Kidney (tissue), 14 donors: ENCODE data around the gene SP140. TPM values are rescaled to one million over a fixed set of nuclear protein-coding genes. Genes with fewer than 3 reads are reported as not detected.
A peak's percentile ranks its signal among the peaks of the same experiment; 100 is the strongest.
"Not testable (repeated sequence)": the region's sequence is repeated elsewhere in the genome, so short reads cannot be mapped to it uniquely, and the experiment has no call there.

ENCODE experiments used
- DNase-seq, 5 donors: peaks; one replicate each; pipeline ENCODE4 v3.0.0-alpha.2; 2013 to 2020
- FAIRE-seq: peaks from 2 replicates; lab custom pipeline; 2012; peaks lifted over from hg19 to GRCh38; lab: Jason Lieb, UNC
- H3K27ac ChIP-seq, 2 donors: one replicate each; pipeline ENCODE4 v1.7.0; 2013; ENCODE audit warnings: low read depth in 2 of 2, low read length in 2 of 2, inconsistent platforms in 1 of 2
- H3K27me3 ChIP-seq: one replicate; pipeline ENCODE4 v1.7.1; 2013; ENCODE audit warnings: low read length, inconsistent platforms; ENCODE audit not compliant: control insufficient read depth, insufficient read depth
- H3K36me3 ChIP-seq, 3 donors: one replicate each; pipeline versions ENCODE4 v1.7.0 to v1.7.1; 2013; ENCODE audit warnings: low read length in 3 of 3, control low read depth in 1 of 3, inconsistent platforms in 1 of 3; ENCODE audit not compliant: insufficient read depth in 3 of 3, control insufficient read depth in 2 of 3
- H3K4me1 ChIP-seq, 3 donors: one replicate each; pipeline versions ENCODE4 v1.7.0 to v1.7.1; 2013; ENCODE audit warnings: low read length in 3 of 3, inconsistent platforms in 1 of 3, low read depth in 1 of 3; ENCODE audit not compliant: control insufficient read depth in 2 of 3, insufficient read depth in 2 of 3
- H3K4me3 ChIP-seq, 3 donors: one replicate each; pipeline versions ENCODE4 v1.7.0 to v1.8.1; 2013; ENCODE audit warnings: low read length in 3 of 3, control low read depth in 1 of 3, inconsistent platforms in 1 of 3
- H3K9ac ChIP-seq, 3 donors: one replicate each; pipeline versions ENCODE4 v1.7.0 to v1.7.1; 2013; ENCODE audit warnings: low read length in 3 of 3, control low read depth in 1 of 3, inconsistent platforms in 1 of 3
- H3K9me3 ChIP-seq, 3 donors: one replicate each; pipeline versions ENCODE4 v1.7.0 to v1.7.1; 2013; ENCODE audit warnings: low read length in 3 of 3, control low read depth in 1 of 3, inconsistent platforms in 1 of 3; ENCODE audit not compliant: control insufficient read depth in 2 of 3, insufficient read depth in 1 of 3
- CTCF ChIP-seq: IDR thresholded peaks from 3 replicates; pipeline ENCODE4 v1.5.1; 2012; ENCODE audit warnings: mild to moderate bottlenecking, moderate library complexity, borderline replicate concordance; ENCODE audit not compliant: insufficient read depth; ENCODE audit errors: extremely low read depth
- intact Hi-C: fragments of 100-400 bp; cut with DNase I; formaldehyde crosslinking; loops from one replicate; pipeline ENCODE4 v1.11.1; 2022
- polyA plus RNA-seq: library from polyadenylated mRNA; stranded (reverse); fragments of 350-450 nt; fragmentation: Illumina TruSeq; extraction: RNeasy Lipid Tissue Mini Kit (QIAGEN cat#74804); gene quantifications from one replicate; pipeline ENCODE4 v1.2.3, GENCODE V29; 2014; ENCODE audit warnings: low read depth, low replicate concordance; ENCODE audit not compliant: insufficient read depth
- total RNA-seq: library from RNA; stranded (reverse); fragmentation: NEBNext Ultra II Directional; extraction: Animal tissue kit (Norgen Biotek cat#: 25700); gene quantifications from one replicate; pipeline ENCODE4 v1.2.1, GENCODE V29; 2021
- donor health status: control.
- donor health status: control.
- donor health status: control.
- donor health status: control.
- donor health status: control.
- donor health status: DM: yes; HTN: yes; CAD: no.
- donor health status: Normal renal cell carcinoma (clear cell type).

SP140 gene
- total and polyA plus RNA-seq, 2 donors from 2014 or later = 0.52 to 7.3 TPM

- peak within 1 kb of the TSS; percentile 27 to 90 for H3K27ac ChIP-seq
- H3K4me3 ChIP-seq = peak within 1 kb of the TSS; percentile 71 to 96 (median 92)
- H3K27me3 ChIP-seq = no peaks in the 10 kb centered on the region
- FAIRE-seq = peak; percentile 19
- DNase-seq = peak; percentile 59 to 92 (median 87)
- no peaks in the 10 kb centered on the region for H3K9me3 ChIP-seq
- H3K9ac ChIP-seq = peak within 1 kb of the TSS; percentile 45 to 84 (median 52)
- intact Hi-C loops = no loop called here
- peaks cover 0 to 3% (median 0%) of the 10 kb centered on the region in 3 donors for H3K4me1 ChIP-seq
- TF ChIP-seq CTCF = no peak
- H3K36me3 ChIP-seq = peaks cover 0 to 4% (median 0%) of the 10 kb centered on the region in 3 donors
These were observed 5.9 kb upstream of the SP140 start, which contains the start of gene SP110 for GRCh38 chr2:230219419-230220331. Gene SP110 (minus strand): TSS chr2:230219984. CDS start chr2:230216927, 3,057 bp downstream.

GRCh38 chr2:230220347-230220969 is 5.1 kb upstream of the SP140 start:
- Histone ChIP-seq H3K9me3 (no peaks in the 10 kb centered on the region), H3K4me1 (peaks cover 0 to 3% (median 0%) of the 10 kb centered on the region in 3 donors), H3K27ac (peak overlapping the region; percentile 27 to 90), H3K4me3 (peak overlapping the region; percentile 71 to 96 (median 92)), H3K9ac (peak overlapping the region in 2 of 3 donors; percentile 52 to 84), H3K36me3 (peaks cover 0 to 4% (median 0%) of the 10 kb centered on the region in 3 donors), H3K27me3 (no peaks in the 10 kb centered on the region)
- DNase-seq = no peak
- no peak for FAIRE-seq
- TF ChIP-seq CTCF = no peak
- intact Hi-C loops = no loop called here

- H3K9me3 ChIP-seq = no peaks in the 10 kb centered on the region
- no peak for FAIRE-seq
These were observed 4.0 kb upstream of the SP140 start for GRCh38 chr2:230221493-230221892.

GRCh38 chr2:230222829-230223228 is 2.7 kb upstream of the SP140 start:
- intact Hi-C loops, DNase-seq, H3K27me3 ChIP-seq, H3K4me1 ChIP-seq, H3K36me3 ChIP-seq, H3K27ac ChIP-seq, H3K4me3 ChIP-seq, H3K9ac ChIP-seq, H3K9me3 ChIP-seq, FAIRE-seq: not testable (repeated sequence)

More at GRCh38 chr2:230221493-230221892, 4.0 kb upstream of the SP140 start:
- H3K9ac ChIP-seq = no peak overlapping the region
- DNase-seq = no peak
- no peak overlapping the region for H3K4me3 ChIP-seq
- no peak for TF ChIP-seq CTCF
- peaks cover 0 to 3% (median 0%) of the 10 kb centered on the region in 3 donors for H3K4me1 ChIP-seq
- no peak overlapping the region for H3K27ac ChIP-seq
- H3K36me3 ChIP-seq = no peaks in the 10 kb centered on the region
- no peaks in the 10 kb centered on the region for H3K27me3 ChIP-seq
- intact Hi-C loops = no loop called here
